Measurements from ENCODE around the gene VGF.

Gene VGF

DNA sequence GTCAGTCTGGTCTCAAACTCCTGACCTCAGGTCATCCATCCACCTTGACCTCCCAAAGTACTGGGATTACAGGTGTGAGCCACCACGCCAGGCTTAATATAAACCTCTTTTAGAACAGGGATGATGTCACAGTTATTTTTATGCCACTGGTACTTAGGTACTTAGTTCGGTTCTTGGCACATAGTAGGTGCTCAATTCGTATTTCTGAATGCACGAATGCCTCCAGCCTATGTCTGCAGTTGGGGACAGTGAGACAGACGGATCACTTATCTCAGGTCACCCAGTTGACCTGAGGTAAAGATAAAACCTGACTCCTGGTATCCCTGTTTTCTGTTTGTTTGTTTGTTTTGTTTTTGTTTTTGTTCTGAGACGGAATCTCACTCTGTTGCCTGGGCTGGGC is 20.8 kb upstream of the VGF start:
- DNase-seq (ENCODE audit: low read depth in 2 of 2, low spot score in 1 of 2): no peak

DNA sequence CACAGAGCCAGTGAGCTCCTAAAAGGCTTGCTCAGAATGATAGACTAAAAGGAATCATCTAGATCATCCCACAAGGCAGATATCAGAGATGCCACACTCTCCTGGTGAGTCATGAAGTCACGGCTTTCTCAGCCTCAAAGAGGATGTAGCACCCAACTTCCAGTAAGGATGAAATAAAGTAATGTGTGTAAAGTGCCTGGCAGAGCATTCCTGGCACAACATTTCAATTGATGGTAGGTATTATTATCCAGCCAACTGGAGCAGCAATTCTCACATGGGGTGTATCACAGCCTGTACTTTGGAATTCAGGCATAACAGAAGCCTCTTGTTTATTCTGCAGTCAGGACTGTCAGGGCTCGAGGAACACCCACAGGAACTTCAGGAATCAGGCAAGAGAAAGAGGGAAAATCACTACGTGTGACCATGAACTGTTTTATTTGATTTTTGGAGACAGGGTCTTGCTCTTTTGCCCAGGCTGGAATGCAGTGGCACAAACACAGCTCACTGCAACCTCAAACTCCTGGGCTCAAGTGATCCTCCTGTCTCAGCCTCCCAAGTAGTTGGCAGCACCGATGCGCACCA is 20.0 kb upstream of the VGF start:
- DNase-seq (ENCODE audit: low read depth in 2 of 2, low spot score in 1 of 2): no peak

DNA sequence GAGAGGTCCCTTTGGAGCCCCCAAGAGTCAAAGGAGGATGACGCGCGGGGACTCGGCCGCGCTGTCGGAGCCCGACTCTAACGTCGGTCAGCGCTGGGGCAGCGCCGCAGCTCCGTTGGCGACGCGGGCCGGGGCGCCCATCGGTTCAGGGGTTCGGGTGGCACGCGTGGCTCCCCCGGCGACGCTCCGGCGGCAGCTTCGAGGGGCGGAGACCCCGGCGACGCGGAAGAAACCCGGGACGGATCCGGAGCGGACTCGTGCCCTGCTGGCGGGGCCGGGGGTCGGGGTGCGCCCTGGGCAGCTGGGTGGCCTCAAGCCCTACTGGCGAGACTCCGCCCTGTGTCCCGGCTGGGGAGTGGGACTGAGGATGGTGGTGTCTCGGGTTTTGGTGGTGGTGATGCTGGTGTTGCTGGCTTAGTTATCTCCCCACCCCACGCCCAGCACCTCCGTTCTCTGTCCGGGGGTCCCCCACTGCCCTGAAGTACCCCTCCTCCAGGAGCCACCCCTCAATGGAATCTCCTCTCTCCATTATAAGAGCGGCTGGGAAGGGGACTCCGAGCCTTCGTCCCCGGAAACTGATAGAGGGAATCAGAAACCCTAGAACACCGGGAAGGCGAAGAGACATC is 14.9 kb upstream of the VGF start, which contains the start of gene NAT16:
NAT16 (minus strand) TSS at position 164 of the 626 bp plus-strand sequence. CDS start 5,486 bp downstream, outside the sequence.
- no peak for DNase-seq (ENCODE audit: low read depth in 2 of 2, low spot score in 1 of 2)

DNA sequence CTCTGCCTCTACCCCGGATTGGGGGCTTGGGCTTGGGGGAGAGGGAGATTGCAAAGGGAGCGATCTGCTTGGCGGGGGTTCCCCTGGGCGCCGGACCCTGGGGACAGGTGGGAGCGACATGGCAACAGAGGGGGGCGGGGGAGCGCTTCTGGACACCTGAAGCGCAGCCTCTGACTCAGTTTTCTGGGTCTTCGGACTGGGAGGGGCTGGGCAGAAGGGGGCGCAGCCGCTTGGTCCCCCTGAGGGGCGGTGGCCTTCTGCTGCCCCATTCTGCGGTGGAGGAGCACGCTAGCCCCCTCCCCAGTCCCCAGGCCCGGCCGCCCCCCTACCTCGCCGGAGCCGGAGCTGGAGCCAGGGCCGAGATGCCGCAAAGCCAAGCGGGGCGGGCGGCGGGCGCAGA is 14.3 kb upstream of the VGF start:
- no peak for DNase-seq (ENCODE audit: low read depth in 2 of 2, low spot score in 1 of 2)

DNA sequence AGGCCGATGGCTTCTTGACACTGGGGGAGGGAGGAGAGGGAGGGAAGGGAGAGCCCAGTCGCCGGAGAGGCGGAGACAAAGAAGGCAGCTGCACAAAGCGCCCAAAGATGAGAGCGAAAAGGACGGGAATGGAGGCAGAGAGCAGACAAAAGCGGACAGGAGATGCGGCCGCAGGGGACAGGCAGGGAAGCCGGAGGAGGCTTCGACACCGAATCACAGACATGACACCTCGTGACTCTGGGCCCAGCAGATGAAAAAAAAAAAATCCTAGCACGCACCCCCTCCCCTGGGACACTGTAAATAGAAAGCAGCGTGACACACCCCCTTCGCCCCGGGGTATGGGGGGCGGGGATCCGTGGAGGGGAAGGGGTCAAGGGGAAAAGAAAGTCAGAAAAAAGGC is 13.7 kb upstream of the VGF start:
- DNase-seq (ENCODE audit: low read depth in 2 of 2, low spot score in 1 of 2): no peak

DNA sequence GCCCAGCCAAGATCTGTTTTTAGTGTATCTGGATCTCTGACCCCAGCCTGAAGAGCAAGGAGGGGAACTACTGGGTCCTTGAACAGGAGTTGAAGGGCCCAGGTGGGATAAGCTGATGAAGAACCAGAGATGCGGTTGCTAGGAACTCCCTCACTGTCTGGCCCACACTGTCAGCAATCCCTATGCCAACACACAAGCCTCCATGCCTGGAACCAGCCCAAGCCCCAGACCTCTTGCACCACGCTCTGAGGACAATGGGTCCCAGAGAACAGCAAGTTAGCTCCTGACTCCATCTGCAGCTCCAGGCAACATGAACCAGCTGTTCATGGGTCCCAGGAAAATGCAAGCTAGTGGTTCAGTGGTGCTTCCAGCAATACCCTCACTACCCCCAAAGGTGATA is 12.3 kb upstream of the VGF start:
- DNase-seq (ENCODE audit: low read depth in 2 of 2, low spot score in 1 of 2): no peak

DNA sequence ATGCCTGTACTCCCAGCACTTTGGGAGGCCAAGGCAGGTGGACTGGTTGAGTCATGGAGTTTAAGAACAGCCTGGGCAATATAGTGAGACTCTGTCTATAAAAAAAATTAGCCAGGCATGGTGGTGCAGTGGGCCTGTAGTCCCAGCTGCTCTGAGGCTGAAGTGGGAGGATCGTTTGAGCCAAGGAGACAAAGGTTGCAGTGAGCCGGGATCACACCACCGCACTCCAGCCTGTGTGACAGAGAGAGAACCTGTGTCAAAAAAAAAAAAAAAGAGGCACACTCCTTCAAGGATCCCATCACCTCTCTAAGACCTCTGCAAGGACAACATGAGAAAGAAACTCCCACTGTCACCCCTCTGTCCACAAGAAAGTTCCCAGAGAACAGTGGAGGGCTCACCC is 10.3 kb upstream of the VGF start:
- DNase-seq (ENCODE audit: low read depth in 2 of 2, low spot score in 1 of 2): no peak

DNA sequence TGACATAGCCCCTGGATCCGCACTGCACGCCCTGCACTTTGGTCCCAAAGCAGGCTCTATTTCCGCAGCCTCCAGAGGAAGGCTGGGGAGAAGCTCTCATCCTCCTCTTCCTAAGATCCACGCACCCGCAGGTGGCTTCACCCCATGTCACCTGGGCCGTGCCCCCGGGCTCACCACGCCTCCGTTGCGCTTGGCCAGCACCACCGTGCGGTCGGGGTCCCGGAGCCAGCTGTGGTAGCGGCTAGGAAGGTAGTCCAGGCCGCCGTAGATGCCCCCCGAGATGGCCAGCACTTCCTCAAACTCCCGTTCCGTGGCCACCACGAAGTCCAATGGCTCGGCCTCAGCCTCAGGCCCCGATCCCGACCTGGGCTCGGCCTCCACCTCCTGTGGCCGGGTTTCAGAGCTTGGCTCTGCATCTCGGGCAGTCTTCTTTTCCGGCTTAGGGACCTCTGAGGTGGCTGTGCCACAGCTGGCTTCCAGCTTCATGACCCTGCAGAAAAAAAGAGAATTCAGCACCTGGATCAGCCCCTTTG is 9.0 kb upstream of the VGF start:
- DNase-seq (ENCODE audit: low read depth in 2 of 2, low spot score in 1 of 2): no peak

DNA sequence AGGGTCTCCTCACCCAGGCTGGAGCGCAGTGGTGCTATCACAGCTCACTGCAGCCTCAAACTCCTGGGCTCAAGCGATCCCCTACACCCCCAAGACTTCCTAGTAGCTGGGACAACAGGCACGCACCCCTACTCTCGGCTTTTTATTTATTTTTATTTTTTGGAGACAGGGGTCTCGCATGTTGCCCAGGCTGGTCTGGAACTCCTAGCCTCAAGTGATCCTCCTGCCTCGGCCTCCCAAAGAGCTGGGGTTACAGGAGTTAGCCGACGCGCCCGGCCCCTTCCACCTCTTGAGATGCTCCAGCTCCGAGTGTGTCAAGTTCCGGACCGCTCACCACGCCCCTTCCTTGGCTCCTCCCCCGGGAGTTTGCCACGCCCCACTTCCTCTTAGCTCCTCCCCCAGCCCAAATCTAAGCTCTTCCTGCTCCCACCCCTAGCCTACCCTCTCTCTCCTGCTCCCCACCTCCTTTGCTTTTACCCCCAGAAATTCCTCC is 8.4 kb upstream of the VGF start:
- DNase-seq (ENCODE audit: low read depth in 2 of 2, low spot score in 1 of 2): no peak

DNA sequence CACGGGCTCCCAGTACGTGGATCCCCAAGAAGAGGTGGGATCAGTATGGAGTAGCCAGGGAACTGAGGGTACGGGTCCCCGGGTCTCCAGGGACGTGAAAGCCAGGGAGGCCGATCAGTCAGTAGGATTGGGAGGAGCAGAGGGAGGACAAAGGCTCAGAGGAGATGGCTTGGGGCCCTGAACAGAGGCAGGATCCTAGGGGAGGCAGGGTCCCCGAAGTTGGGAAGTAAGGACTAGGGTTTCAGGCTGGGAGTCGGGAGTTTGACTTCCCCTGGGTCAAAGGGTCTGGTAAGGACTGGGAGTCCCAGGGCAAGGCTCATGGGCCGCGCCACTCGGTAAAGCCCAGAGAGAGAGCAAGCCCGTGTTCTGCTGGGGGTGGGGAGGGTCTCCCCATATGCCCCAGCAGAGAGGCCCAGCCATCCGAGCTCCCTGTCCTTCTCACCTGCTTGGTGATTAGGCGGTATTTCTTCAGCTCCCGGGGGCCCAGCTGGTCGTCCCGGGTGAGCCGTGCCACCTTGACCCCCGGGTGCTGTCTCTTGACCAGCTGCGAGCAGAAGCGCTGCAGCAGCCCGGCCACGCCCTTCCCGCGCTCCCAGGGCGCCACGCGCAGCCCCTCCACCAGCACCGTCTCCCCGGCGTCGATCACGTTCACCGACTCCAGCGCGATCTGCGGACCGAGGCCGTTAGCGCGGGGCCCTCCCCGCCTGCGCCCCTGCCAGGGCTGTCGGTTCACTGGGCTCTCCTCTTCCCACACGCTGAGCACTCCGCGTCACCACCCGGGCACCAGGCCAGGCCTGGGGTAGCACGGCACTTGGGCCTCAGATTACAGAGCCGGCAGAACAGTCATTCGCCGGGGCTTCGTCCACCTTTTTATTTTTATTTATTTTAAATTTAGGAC is 7.7 kb upstream of the VGF start:
- DNase-seq (ENCODE audit: low read depth in 2 of 2, low spot score in 1 of 2): no peak

DNA sequence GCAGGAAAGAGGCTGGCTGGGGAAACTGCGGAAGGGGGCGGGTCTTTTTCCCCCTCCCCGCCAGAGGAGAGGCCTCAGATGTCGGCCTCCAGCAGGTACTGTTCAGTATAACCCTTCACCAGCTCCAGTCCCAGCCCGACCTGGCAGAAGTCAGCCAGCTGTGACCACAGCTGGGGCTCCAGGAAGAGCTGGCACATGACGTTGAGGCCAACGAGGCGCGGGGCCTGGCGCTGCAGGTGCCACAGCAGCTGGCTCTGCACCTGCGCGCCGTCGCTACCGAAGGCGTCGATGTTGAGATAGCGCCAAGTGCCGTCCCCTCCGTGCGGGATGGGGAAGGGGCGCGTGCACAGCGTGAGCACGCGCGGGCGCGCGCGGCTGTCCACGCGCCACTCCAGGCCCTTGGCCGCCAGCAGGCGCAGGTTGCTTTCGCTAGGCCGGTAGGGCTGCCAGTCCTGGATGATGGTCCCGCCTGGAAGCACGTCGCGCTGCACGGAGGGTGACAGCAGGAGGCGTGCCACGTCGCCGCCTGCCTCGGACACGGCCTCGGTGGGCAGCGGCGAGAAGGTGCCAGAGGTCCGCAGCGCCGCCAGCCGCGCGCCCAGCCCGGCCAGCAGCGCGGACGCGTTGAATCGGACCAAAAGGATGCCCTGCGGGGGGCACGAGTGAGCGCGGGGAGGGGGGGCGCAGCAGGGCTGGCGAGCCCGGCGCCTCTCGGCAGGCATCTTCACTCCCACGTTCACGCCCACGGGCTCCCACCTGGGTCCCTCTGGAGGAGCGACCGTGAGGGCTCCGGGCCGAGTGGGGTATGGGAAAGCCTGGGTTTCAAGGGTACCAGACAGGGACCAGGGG is 6.9 kb upstream of the VGF start:
- no peak for DNase-seq (ENCODE audit: low read depth in 2 of 2, low spot score in 1 of 2)

DNA sequence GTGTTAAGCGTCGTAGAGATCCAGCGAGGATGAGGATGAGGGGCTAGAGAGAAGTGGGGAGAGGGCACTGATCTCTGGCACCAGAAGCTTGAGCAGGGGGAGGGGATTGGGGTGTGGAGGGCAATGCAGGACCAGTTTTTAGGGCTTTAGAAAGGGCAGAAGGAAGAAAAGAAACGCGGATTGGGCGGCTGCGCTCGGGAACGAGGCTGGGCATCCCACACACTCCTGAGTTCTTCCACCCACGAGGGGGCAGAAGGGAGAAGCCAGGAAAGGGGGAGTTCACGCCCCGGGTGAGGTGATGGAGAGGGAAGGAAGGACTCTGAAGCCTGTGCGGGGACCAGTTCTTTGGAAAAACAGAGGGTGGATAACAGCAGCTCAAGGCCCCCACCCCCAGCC is 6.1 kb upstream of the VGF start:
- DNase-seq (ENCODE audit: low read depth in 2 of 2, low spot score in 1 of 2): no peak

DNA sequence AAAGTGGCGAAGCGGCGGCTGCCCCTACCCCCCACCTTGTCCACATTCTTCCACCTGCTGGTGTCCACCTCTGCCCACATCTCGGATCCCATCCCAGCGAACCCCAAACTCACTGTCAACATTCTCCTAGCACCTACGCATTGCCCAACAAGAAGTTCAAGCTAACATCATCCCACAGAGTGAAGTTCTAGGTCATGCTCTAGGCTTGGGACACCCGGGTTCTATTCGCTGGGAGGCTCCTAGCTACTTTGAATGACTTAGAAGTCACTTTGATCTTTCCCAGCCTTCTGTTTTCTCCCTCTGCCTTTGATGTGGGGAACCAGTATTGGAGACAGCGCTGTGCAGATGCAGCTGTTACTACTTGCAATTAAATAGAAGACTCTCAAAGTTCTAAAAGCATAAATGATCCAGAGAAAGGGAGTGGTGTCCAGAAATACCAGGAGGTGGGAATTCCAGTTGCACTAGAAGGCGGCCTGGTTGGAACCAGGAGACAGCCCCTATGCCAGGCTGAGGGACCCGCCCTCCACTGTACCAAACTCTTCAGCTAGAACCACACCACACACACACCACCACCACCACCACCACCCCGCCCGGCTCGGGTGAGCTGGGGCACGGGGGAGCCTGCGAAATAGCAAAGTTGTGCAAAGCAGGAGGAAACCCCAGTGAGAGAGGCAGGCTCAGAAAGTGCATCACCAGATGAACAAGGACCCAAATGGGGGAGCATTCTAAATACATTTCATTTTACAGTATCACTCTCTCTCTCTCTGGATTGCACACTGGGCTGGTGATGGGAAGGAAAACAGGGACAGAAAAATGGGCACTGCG is 5.5 kb upstream of the VGF start:
- no peak for DNase-seq (ENCODE audit: low read depth in 2 of 2, low spot score in 1 of 2)

DNA sequence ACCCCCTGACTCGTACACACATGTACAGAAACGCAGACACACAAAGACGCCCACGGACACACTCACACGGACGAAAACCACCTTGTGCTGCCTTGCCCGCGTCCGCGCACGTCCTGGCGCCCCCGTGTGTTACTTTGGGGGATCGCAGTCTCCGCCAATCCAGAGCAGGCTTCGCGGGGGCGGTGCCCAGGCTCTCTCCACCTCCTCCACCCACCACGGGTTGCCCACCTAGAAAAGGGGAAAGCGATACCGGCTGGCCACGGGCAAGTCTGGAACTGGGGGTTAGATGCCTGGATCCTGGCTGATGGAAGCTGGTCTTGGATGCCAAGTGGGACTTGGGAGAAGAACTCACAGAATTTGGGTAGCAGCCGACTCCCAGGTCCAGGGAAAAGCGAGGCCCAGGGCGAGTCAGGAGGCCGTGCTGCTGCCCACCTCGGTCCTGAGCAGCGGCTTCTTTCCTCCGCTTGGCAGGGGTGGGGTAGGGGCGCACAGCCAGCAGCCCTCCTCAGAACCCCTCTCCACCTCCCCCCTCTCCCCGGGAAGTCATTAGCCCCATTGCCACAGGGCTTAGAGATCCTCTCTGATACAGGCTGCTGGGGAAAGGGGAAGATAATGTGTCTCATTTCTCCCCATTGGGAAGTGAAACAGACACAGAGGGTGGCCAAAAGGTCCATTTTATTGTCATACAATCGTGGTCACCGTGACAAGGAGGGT is 4.6 kb upstream of the VGF start:
- peak; percentile 67 to 71 for DNase-seq (ENCODE audit: low read depth in 2 of 2, low spot score in 1 of 2)

DNA sequence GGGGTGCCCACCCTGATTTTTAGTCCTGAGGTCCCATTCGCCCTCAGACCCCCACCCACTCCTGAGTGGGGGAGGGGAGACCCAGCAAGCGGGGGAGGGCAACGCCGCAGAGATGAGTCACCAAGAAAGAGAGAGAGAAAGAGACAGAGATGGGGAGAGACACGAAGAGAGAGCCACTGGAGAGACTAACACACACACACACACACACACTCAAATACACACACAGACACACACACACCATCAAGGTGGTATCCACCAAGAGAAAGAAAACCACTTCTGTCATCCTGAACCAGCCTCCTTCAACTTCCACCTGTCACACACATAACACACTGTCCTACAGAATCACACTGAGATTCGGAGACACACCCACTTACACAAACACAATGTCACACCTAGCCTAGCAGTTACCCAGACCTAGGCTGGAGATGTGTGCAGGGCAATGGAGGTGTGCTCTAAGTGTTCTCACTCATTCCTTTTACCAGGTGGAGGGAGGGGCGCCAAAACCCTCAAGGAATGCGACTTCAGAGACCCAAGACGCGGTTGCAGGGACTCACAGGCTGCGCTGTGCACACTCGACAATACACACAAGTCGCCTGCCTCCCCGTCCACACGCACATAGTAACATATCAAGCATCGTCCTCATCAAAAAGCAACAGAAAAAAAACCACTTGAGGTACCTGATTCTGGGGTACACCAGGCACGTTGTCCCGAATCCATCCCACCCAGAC is 3.9 kb upstream of the VGF start:
- DNase-seq (ENCODE audit: low read depth in 2 of 2, low spot score in 1 of 2): no peak

DNA sequence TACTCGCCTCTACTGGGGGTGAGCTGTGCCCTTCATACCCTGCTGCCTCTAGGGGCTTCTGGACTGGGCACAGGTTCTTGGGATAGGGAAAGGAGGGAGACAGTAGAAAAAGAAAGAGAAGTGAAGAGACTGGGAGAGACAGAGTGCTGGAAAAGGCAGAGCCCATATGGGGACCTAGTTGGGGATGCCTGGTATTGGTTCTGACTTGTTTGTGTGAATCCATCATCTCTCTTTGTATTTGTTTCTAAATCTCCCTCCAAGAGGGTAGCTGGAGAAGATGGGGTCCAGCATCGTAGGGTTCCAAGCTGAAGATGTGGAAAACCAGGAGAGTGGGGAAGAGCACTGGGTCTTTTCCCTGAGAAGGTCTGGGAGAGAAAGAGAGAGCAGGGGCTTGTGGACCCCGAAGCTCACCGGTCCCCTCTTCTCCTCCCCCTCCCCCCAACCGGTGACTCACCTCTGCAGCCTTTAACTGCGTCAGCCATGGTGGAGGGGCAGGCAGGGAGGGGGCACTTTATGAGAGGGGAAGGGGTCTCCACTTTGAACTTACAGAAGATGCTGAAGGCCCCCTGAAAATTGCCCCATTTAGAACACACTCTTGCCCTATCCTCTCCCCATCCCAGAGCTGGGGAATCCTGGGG is 3.2 kb upstream of the VGF start:
- no peak for DNase-seq (ENCODE audit: low read depth in 2 of 2, low spot score in 1 of 2)

DNA sequence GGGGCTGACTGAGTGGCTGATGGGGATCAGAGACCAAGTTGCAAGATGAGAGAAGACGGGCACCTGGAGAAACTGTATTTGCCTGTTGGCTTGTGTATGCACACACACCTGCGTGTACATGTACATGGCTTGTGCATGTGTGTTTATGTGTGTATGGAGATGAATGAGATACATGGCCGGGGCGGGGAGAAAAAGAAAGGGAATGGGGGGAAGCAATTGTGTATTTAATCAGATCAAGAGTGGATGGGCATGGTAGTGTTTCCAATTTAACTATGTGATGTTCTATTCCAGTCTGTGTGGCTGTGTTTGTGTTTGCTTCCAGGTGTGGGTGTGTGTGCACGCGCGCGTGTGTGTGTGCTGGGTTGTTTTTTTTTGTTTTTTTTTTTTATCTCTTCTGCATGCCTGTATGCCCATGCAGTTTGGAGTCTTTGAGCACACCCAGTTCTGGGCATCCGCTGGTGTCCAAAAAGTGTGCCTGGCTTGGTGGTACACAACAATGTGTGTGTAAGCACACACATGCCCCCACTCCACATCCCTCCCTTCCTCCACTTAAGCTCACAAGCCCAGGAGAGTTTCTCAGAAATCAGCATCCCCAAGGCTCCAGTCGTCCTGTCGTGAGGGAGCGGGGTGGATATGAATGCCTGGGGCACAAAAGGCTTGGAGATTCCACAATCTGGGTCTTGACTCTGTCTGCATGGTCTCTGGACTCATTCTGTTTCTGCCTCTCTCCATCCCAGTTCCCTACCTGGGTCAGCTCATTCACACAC is 2.5 kb upstream of the VGF start:
- no peak for DNase-seq (ENCODE audit: low read depth in 2 of 2, low spot score in 1 of 2)

Data from stimulated activated CD8-positive, alpha-beta memory T cell treated with anti-CD3 and anti-CD28 coated beads, Interleukin-4, amount 100 ng/mL, for 4 hours (primary cell).